AG04449 (cell line): Measurements from ENCODE around the gene TRAPPC8.
A peak's percentile ranks its signal among the peaks of the same experiment; 100 is the strongest.
"Not testable (repeated sequence)": the region's sequence is repeated elsewhere in the genome, so short reads cannot be mapped to it uniquely, and the experiment has no call there.

Experiments
- CTCF ChIA-PET: fragments of 350-600 bp; formaldehyde crosslinking; extraction: SDS; loops from one replicate; lab custom pipeline; 2021; ENCODE audit warnings: antibody characterized with exemption; lab: Yijun Ruan, JAX
- POLR2A ChIA-PET: fragments of 400-600, 350-600 bp; formaldehyde crosslinking; extraction: SDS; loops from one replicate; lab custom pipeline; 2020; ENCODE audit warnings: antibody characterized with exemption, inconsistent platforms; lab: Yijun Ruan, JAX
- DNase-seq: peaks from one replicate; pipeline ENCODE4 v3.0.0-alpha.2; 2010; ENCODE audit warnings: low read depth, low spot score
- H3K4me3 ChIP-seq: 2 replicates; pipeline ENCODE4 v1.5.1; 2011; ENCODE audit warnings: low read depth, mild to moderate bottlenecking, control low read depth, low read length
- CTCF ChIP-seq: IDR thresholded peaks from one replicate; pipeline ENCODE4 v1.5.1; 2011; ENCODE audit warnings: mild to moderate bottlenecking, moderate library complexity, low read length, control low read depth, inconsistent platforms; ENCODE audit not compliant: insufficient read depth; ENCODE audit errors: missing control alignments

Gene TRAPPC8

GRCh38 chr18:31825772-31826171, 117.2 kb downstream of the TRAPPC8 start:
- no peak for DNase-seq
- CTCF ChIA-PET = no interaction called here
- no peak for TF ChIP-seq CTCF
- no peak overlapping the region for H3K4me3 ChIP-seq
- POLR2A ChIA-PET = no interaction called here

- DNase-seq = no peak
- POLR2A ChIA-PET = no interaction called here
- CTCF ChIA-PET = interaction anchor here (2.0 to 2.7 kb wide), 3 partner anchors 9 to 156 kb away, joined by 6 to 19 read pairs (median 7); no protein-coding TSS in a partner anchor
- no peak overlapping the region for H3K4me3 ChIP-seq
- no peak for TF ChIP-seq CTCF
Measured at GRCh38 chr18:31821545-31822171, 121.3 kb downstream of the TRAPPC8 start.

GRCh38 chr18:31819925-31820229, 123.1 kb downstream of the TRAPPC8 start:
- ChIA-PET POLR2A (no interaction called here), CTCF (interaction anchor here (0.6 to 2.7 kb wide), 9 partner anchors 8 to 263 kb away, joined by 3 to 19 read pairs (median 4); no protein-coding TSS in a partner anchor)
- TF ChIP-seq CTCF = no peak
- H3K4me3 ChIP-seq = no peak overlapping the region
- DNase-seq = no peak

GRCh38 chr18:31819106-31819924, 123.6 kb downstream of the TRAPPC8 start:
- DNase-seq = peak; percentile 4
- H3K4me3 ChIP-seq = no peak overlapping the region
- TF ChIP-seq CTCF = peak; percentile 63
- CTCF ChIA-PET = interaction anchor here (1.0 to 2.7 kb wide), 6 partner anchors 9 to 263 kb away, joined by 3 to 19 read pairs (median 4); no protein-coding TSS in a partner anchor
- POLR2A ChIA-PET = no interaction called here

GRCh38 chr18:31814132-31814531, 128.8 kb downstream of the TRAPPC8 start:
- POLR2A ChIA-PET = no interaction called here
- CTCF ChIA-PET = no interaction called here
- DNase-seq = no peak

GRCh38 chr18:31810336-31811130, 132.4 kb downstream of the TRAPPC8 start:
- H3K4me3 ChIP-seq, CTCF ChIA-PET, DNase-seq, POLR2A ChIA-PET: not testable (repeated sequence)

More at GRCh38 chr18:31814132-31814531, 128.8 kb downstream of the TRAPPC8 start:
- TF ChIP-seq CTCF = no peak
- H3K4me3 ChIP-seq = no peak overlapping the region

- H3K4me3 ChIP-seq, CTCF ChIA-PET, DNase-seq, POLR2A ChIA-PET: not testable (repeated sequence)
Measured at GRCh38 chr18:31809049-31809448, 133.9 kb downstream of the TRAPPC8 start.
